Astrocyte (in vitro differentiated cells and primary cell): ENCODE measurements around the gene PLA2G4D. TPM values are rescaled to one million over a fixed set of nuclear protein-coding genes. Genes with fewer than 3 reads are reported as not detected.

Experiments used
- DNase-seq: peaks from one replicate; pipeline ENCODE4 v3.0.0-alpha.2; 2010; ENCODE audit warnings: low read depth
- FAIRE-seq: peaks from 2 replicates; lab custom pipeline; 2011; peaks lifted over from hg19 to GRCh38; lab: Jason Lieb, UNC
- H2AFZ ChIP-seq: 2 replicates; pipeline ENCODE4 v1.6.0; 2012; ENCODE audit warnings: low read depth, low read length, inconsistent platforms
- H3K27ac ChIP-seq: 2 replicates; pipeline ENCODE4 v1.5.1; 2011; ENCODE audit warnings: low read depth, low read length, inconsistent platforms
- H3K27me3 ChIP-seq: 2 replicates; pipeline ENCODE4 v1.6.0; 2011; ENCODE audit warnings: low read length, inconsistent platforms; ENCODE audit not compliant: insufficient read depth
- H3K36me3 ChIP-seq: 2 replicates; pipeline ENCODE4 v1.5.1; 2011; ENCODE audit warnings: low read length, inconsistent platforms; ENCODE audit not compliant: insufficient read depth
- H3K4me1 ChIP-seq: 2 replicates; pipeline ENCODE4 v1.5.1; 2011; ENCODE audit warnings: low read length, inconsistent platforms; ENCODE audit not compliant: insufficient read depth
- H3K4me2 ChIP-seq: 2 replicates; pipeline ENCODE4 v1.6.0; 2012; ENCODE audit warnings: low read length, inconsistent platforms
- H3K4me3 ChIP-seq: 2 replicates; pipeline ENCODE4 v1.5.1; 2011; ENCODE audit warnings: low read depth, mild to moderate bottlenecking, low read length, inconsistent platforms; ENCODE audit not compliant: insufficient read depth
- H3K79me2 ChIP-seq: 2 replicates; pipeline ENCODE4 v1.6.0; 2012; ENCODE audit warnings: mild to moderate bottlenecking, low read length, inconsistent platforms; ENCODE audit not compliant: insufficient read depth
- H3K9ac ChIP-seq: 2 replicates; pipeline ENCODE4 v1.6.0; 2012; ENCODE audit warnings: mild to moderate bottlenecking, low read length, inconsistent platforms
- H3K9me3 ChIP-seq: 2 replicates; pipeline ENCODE4 v1.5.1; 2012; ENCODE audit warnings: low read depth, mild to moderate bottlenecking, low read length, inconsistent platforms; ENCODE audit not compliant: insufficient read depth
- H4K20me1 ChIP-seq: 2 replicates; pipeline ENCODE4 v1.6.0; 2012; ENCODE audit warnings: low read length, inconsistent platforms; ENCODE audit not compliant: insufficient read depth
- H3K27ac Mint-ChIP-seq: one replicate; pipeline ENCODE4 v1.8.0; 2021; ENCODE audit warnings: mild to moderate bottlenecking, mixed read lengths; ENCODE audit not compliant: unreplicated experiment
- H3K27me3 Mint-ChIP-seq: one replicate; pipeline ENCODE4 v1.8.0; 2021; ENCODE audit warnings: low read depth, mixed read lengths; ENCODE audit not compliant: unreplicated experiment
- H3K36me3 Mint-ChIP-seq: one replicate; pipeline ENCODE4 v1.8.0; 2021; ENCODE audit warnings: low read depth, mixed read lengths; ENCODE audit not compliant: unreplicated experiment
- H3K4me1 Mint-ChIP-seq: one replicate; pipeline ENCODE4 v1.8.0; 2021; ENCODE audit warnings: low read depth, mixed read lengths; ENCODE audit not compliant: unreplicated experiment
- H3K4me3 Mint-ChIP-seq: one replicate; pipeline ENCODE4 v1.8.0; 2021; ENCODE audit warnings: mild to moderate bottlenecking, moderate library complexity, mixed read lengths; ENCODE audit not compliant: unreplicated experiment
- H3K9me3 Mint-ChIP-seq: one replicate; pipeline ENCODE4 v1.8.0; 2021; ENCODE audit warnings: mild to moderate bottlenecking, mixed read lengths; ENCODE audit not compliant: unreplicated experiment
- CTCF ChIP-seq: IDR thresholded peaks from 2 replicates; pipeline ENCODE4 v1.5.1; 2011; ENCODE audit warnings: low read depth, mild to moderate bottlenecking, inconsistent platforms, low read length, moderate library complexity; ENCODE audit not compliant: insufficient read depth
- EZH2 ChIP-seq: IDR thresholded peaks from 2 replicates; pipeline ENCODE4 v1.6.1; 2012; ENCODE audit warnings: mild to moderate bottlenecking, low read length, inconsistent platforms; ENCODE audit not compliant: insufficient read depth
- total RNA-seq: library from RNA; stranded (reverse); gene quantifications from 2 replicates; pipeline ENCODE4 v1.2.1, GENCODE V29; 2021

PLA2G4D gene
- total RNA-seq, 1 donor from 2014 or later, result not detected

DNA sequence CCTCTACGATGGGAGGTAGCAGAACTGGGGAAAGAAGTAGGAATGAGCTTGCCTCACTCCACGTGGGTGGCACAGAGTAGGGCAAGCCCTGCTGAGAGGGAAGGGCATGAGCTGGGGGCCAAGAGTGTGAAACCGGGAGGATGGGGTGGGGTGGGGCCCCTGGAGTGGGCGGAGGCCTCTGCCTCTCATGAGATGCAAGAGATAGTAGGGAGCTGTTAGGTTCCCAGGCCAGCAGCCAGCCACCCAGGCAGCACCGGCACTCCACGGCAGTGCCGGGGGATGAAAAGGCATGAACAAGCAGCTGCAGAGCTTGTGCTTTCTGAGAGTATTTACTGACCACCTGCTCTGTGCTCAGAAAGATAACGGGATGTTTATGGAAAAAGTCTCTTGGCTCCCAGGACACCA lies 49.1 kb downstream of the PLA2G4D start:
- Mint-ChIP-seq H3K4me1 (no peaks in the 10 kb centered on the region), H3K9me3 (no peaks in the 10 kb centered on the region), H3K4me3 (no peak overlapping the region), H3K27ac (no peak overlapping the region), H3K36me3 (no peaks in the 10 kb centered on the region), H3K27me3 (peaks cover 31% of the 10 kb centered on the region)
- H3K36me3 ChIP-seq, result no peaks in the 10 kb centered on the region
- DNase-seq (no peak), FAIRE-seq (no peak)
- H3K4me2 ChIP-seq, result no peak overlapping the region
- H3K9ac ChIP-seq, result no peak overlapping the region
- no peaks in the 10 kb centered on the region for H3K9me3 ChIP-seq
- no peaks in the 10 kb centered on the region for H3K4me1 ChIP-seq
- H4K20me1 ChIP-seq, result no peaks in the 10 kb centered on the region
- no peaks in the 10 kb centered on the region for H3K79me2 ChIP-seq
- no peak overlapping the region for H3K27ac ChIP-seq
- TF ChIP-seq CTCF (no peak), EZH2 (no peak)
- no peak overlapping the region for H2AFZ ChIP-seq
- H3K4me3 ChIP-seq, result no peak overlapping the region
- H3K27me3 ChIP-seq, result peaks cover 13% of the 10 kb centered on the region

- peaks cover 23% of the 10 kb centered on the region for H3K27me3 Mint-ChIP-seq
- no peaks in the 10 kb centered on the region for H4K20me1 ChIP-seq
- H3K4me3 ChIP-seq, result no peak overlapping the region
- DNase-seq (no peak), FAIRE-seq (no peak)
- H3K4me3 Mint-ChIP-seq, result no peak overlapping the region
- H3K27ac ChIP-seq, result no peak overlapping the region
- H3K9me3 Mint-ChIP-seq, result no peaks in the 10 kb centered on the region
- TF ChIP-seq CTCF (no peak), EZH2 (no peak)
- H3K9ac ChIP-seq, result no peak overlapping the region
- H3K79me2 ChIP-seq, result no peaks in the 10 kb centered on the region
- H3K27ac Mint-ChIP-seq, result no peak overlapping the region
- no peaks in the 10 kb centered on the region for H3K9me3 ChIP-seq
- H3K4me1 ChIP-seq, result no peaks in the 10 kb centered on the region
- peaks cover 13% of the 10 kb centered on the region for H3K27me3 ChIP-seq
- H3K4me2 ChIP-seq, result no peak overlapping the region
- H3K4me1 Mint-ChIP-seq, result no peaks in the 10 kb centered on the region
- no peak overlapping the region for H2AFZ ChIP-seq
- no peaks in the 10 kb centered on the region for H3K36me3 ChIP-seq
- no peaks in the 10 kb centered on the region for H3K36me3 Mint-ChIP-seq
Observed at GRCh38 chr15:42042602-42043400, 51.6 kb downstream of the PLA2G4D start.

DNA sequence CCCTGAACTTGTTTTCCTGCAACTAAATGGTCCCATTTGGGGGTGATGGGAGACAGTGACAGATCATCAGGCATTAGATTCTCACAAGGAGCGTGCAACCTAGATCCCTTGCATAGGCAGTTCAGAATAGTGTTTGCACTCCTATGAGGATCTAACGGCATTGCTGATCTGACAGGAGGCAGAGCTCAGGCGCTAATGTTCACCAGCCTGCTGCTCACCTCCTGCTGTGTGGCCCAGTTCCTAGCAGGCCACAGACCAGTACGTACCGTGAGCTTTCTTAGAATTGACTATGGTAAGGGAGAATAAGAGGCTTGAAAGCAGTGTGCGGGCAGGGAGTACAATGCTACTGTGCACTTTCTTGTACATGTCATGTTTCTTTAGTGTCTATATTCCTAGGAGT lies 56.0 kb downstream of the PLA2G4D start:
- H3K36me3 ChIP-seq, result no peaks in the 10 kb centered on the region
- no peaks in the 10 kb centered on the region for H3K9me3 ChIP-seq
- no peak overlapping the region for H3K27ac Mint-ChIP-seq
- no peak overlapping the region for H3K4me3 ChIP-seq
- H3K4me3 Mint-ChIP-seq, result no peak overlapping the region
- H3K27me3 ChIP-seq, result peaks cover 4% of the 10 kb centered on the region
- H3K9ac ChIP-seq, result no peak overlapping the region
- peaks cover 2% of the 10 kb centered on the region for H3K27me3 Mint-ChIP-seq
- H4K20me1 ChIP-seq, result no peaks in the 10 kb centered on the region
- no peaks in the 10 kb centered on the region for H3K9me3 Mint-ChIP-seq
- no peak overlapping the region for H2AFZ ChIP-seq
- TF ChIP-seq EZH2, result no peak
- no peak for TF ChIP-seq CTCF
- no peak for DNase-seq
- H3K4me1 ChIP-seq, result no peaks in the 10 kb centered on the region
- no peaks in the 10 kb centered on the region for H3K36me3 Mint-ChIP-seq
- H3K27ac ChIP-seq, result no peak overlapping the region
- H3K79me2 ChIP-seq, result no peaks in the 10 kb centered on the region
- no peak overlapping the region for H3K4me2 ChIP-seq
- H3K4me1 Mint-ChIP-seq, result no peaks in the 10 kb centered on the region
- no peak for FAIRE-seq
